HG03103 (cell line): ENCODE data around the gene PDZRN3.

Experiments used
- ATAC-seq: cut with Tn5 transposase; IDR thresholded peaks from one replicate; pipeline ENCODE4 v1.9.1; 2021; ENCODE audit warnings: low read depth; ENCODE audit not compliant: unreplicated experiment

The PDZRN3 gene

GRCh38 chr3:73561494-73561893, 63.2 kb downstream of the PDZRN3 start:
- ATAC-seq, result no peak

- ATAC-seq, result no peak
Observed at GRCh38 chr3:73559749-73560148, 65.0 kb downstream of the PDZRN3 start.

- ATAC-seq, result no peak
Observed at GRCh38 chr3:73558727-73559075, 66.0 kb downstream of the PDZRN3 start.

GRCh38 chr3:73557986-73558726, 66.6 kb downstream of the PDZRN3 start:
- ATAC-seq, result no peak

GRCh38 chr3:73556520-73557372, 68.0 kb downstream of the PDZRN3 start:
- ATAC-seq, result no peak

- ATAC-seq, result no peak
Observed at GRCh38 chr3:73555076-73555475, 69.7 kb downstream of the PDZRN3 start.

GRCh38 chr3:73552700-73553099, 72.0 kb downstream of the PDZRN3 start:
- no peak for ATAC-seq

GRCh38 chr3:73550032-73550431, 74.7 kb downstream of the PDZRN3 start:
- no peak for ATAC-seq

- no peak for ATAC-seq
Observed at GRCh38 chr3:73549051-73549600, 75.6 kb downstream of the PDZRN3 start.

- ATAC-seq, result no peak
Observed at GRCh38 chr3:73548436-73548835, 76.3 kb downstream of the PDZRN3 start.

- ATAC-seq, result no peak
Observed at GRCh38 chr3:73547427-73548248, 77.1 kb downstream of the PDZRN3 start.

GRCh38 chr3:73546961-73547360, 77.8 kb downstream of the PDZRN3 start:
- no peak for ATAC-seq

GRCh38 chr3:73543412-73543811, 81.3 kb downstream of the PDZRN3 start:
- ATAC-seq, result no peak

GRCh38 chr3:73542136-73542535, 82.6 kb downstream of the PDZRN3 start:
- no peak for ATAC-seq

- ATAC-seq, result no peak
Observed at GRCh38 chr3:73540969-73541740, 83.6 kb downstream of the PDZRN3 start.

- ATAC-seq, result no peak
Observed at GRCh38 chr3:73538486-73538885, 86.3 kb downstream of the PDZRN3 start.

- no peak for ATAC-seq
Observed at GRCh38 chr3:73536952-73537351, 87.8 kb downstream of the PDZRN3 start.

GRCh38 chr3:73536336-73536895, 88.3 kb downstream of the PDZRN3 start:
- ATAC-seq, result no peak

- ATAC-seq, result no peak
Observed at GRCh38 chr3:73535931-73536330, 88.8 kb downstream of the PDZRN3 start.

GRCh38 chr3:73535137-73535536, 89.6 kb downstream of the PDZRN3 start:
- ATAC-seq, result no peak
